Ramos (cell line): Measurements from ENCODE around the gene PPARGC1A.

Experiments used
- in situ Hi-C: fragments of 300-500 bp; cut with MboI; formaldehyde crosslinking; loops from one replicate; pipeline ENCODE4 v1.14.3; 2022; ENCODE audit warnings: low sequenced_read_pairs; ENCODE audit not compliant: unreplicated experiment

The PPARGC1A gene

DNA sequence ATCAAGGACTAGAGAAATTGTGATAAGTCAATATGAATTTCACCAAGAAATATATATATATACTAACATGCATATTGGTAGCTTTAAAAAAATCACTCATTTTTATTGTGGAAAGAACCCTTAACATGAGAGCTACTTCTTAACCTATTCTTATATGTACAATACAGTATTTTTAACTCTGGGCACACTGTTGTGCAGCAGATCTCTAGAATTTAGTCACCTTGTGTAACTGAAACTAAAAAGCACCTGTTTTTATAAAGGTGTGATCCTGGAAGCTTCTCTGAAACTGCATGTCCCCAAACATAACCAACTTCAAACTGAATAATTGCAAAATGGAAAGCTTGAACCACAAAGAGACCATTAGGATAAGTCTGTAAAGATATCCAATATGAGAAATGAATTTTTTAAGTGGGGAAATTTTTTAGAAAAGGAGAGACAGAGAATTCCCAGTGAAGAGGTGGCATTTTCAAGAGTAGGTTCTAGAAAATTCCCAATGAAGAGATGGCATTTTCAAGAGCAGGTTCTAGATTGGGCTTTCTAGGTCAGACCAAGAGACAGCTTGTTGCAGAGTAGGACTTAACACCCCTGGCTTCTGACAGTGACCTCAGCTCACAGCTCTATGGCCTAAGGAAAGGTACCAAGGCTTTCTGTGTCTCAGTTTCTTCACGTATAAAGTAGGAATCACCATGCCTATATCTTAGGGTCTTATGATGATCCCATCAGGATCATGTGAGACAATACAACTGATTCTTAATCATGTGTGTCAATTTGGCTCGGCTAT is 22.0 kb upstream of the PPARGC1A start:
- in situ Hi-C loops: no loop called here

DNA sequence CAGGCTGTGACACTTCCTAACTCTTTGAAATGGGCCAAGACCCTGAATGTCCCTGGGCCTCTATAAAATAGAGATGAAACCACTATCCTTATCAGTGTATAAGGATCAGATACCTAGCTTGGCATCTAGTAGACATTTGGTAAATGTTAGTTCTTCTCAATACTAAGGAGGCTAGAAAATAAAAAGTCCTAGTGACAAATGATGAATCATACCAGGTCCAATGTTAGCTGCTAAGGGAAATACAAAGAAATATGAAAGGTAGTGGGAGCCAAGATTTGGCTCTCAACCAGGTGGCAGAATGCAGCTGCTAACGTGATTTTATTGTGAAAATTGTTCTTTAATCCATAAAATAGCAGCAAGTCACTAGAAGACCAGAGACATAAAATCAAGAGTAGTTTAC is 19.8 kb upstream of the PPARGC1A start:
- in situ Hi-C loops: no loop called here

- in situ Hi-C loops: no loop called here
These were observed 17.0 kb upstream of the PPARGC1A start for GRCh38 chr4:23906839-23907238.

- in situ Hi-C loops: no loop called here
These were observed 14.8 kb upstream of the PPARGC1A start for GRCh38 chr4:23904639-23905071.

DNA sequence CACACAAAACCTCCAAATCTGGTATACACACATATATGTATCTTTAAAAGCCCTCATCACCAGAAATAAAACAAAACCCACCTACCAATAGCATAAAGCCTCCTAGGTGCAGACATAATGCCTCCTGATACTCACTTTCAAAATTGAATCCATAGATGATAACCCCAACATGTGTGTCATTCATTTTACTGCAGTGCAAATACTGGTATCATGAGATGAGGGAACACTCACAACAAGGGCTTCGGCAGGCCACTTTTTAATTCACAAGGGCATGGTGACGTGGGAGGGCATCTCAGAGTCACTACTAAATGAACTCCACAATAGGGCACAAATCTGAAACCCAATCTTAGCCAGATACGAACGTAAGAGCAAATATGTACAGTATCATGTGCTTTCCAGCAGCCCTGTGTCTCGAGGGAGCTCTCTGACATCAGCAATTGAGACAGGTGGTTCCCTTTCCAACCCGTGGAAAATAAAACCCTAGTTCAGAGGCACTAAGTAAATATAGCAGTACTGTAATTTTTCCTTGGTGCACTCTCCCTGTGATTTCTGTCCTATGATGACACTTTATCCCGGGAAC is 14.1 kb upstream of the PPARGC1A start:
- in situ Hi-C loops: no loop called here

- in situ Hi-C loops: no loop called here
These were observed 12.5 kb upstream of the PPARGC1A start for GRCh38 chr4:23902222-23902804.

GRCh38 chr4:23900636-23901035 is 10.8 kb upstream of the PPARGC1A start:
- in situ Hi-C loops: no loop called here

- in situ Hi-C loops: no loop called here
These were observed 9.7 kb upstream of the PPARGC1A start for GRCh38 chr4:23899565-23899964.

DNA sequence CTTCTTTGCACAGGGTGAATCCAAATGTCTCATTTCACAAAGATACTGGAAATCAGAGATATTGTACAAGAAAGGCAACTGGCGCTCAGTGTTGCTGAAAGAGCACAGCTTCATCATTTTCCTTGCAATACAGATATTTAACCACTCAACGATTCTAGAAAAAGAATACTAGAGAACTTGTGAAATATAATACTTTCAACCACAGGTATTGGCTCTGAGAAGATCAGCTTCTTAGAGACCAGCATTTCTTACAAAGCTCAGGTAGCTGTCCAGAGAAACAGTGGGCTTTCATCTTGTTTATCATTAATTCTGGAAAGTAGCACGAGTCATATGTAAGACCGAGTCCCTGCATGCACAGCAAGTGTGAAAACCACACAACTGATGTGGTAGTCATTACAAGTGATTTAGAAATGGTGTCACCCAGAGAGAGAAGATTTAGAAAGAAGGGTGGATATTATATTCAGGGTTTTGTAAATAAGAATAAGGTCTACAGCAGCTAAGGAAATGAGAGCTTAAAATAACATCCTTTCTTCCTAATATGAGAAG is 7.8 kb upstream of the PPARGC1A start:
- in situ Hi-C loops: no loop called here

DNA sequence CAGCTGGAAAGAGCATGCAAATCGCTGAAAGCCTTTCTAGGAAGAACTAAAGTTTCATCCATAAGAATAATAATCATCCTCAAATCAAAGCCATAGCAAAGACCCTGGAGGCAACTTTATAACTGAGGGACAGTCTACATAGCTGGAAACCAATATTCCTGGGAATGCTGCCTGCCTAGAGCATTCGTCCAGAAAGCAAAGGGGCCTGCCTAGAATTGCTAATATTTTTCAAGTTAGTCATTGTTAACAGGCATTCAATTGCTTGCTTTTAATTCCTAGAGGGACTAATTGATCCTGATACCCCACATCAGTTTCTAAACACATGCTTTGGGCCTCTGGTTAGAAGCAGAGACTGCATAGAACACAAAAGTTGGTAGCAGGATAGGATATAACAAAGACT is 4.2 kb upstream of the PPARGC1A start:
- in situ Hi-C loops: no loop called here

DNA sequence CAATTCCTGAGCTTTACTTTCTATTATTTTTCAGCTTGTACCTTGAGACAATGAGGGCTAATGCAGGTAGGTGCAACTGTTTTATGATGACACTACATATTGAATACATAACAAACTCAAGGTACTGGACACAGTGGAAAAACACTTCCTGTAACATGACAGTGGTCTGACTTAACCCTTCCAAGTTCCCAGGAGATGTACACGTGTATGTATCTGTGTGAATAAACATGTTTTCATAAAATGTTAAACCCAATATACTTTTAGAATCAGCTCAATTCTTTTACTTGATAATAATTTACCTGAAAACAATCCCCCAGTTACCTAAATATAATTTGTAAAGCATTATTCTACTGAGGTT is 1.2 kb upstream of the PPARGC1A start:
- in situ Hi-C loops: no loop called here

- in situ Hi-C loops: no loop called here
These were observed 669 bp upstream of the PPARGC1A start for GRCh38 chr4:23890369-23891063.

DNA sequence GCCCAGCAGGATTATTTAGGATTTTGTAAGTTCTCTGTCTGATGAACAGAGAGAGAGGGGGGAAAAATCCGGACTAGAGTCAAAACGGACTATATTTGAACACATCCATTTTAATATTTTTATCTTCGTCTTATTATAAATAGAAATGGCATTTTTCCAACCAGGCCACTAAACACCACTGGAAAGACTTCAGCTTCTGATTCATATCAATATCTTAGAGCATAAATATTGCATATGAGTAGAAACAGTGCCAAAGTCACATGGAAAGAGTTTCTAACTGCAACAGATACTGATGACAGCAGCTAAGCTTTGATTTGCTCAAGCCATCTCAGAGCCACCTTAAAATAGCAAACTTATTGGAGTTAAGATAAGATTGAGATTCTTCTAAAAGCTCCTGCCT is 456 bp downstream of the PPARGC1A start:
- in situ Hi-C loops: no loop called here

GRCh38 chr4:23888421-23889319 is 1.2 kb downstream of the PPARGC1A start:
- in situ Hi-C loops: no loop called here

DNA sequence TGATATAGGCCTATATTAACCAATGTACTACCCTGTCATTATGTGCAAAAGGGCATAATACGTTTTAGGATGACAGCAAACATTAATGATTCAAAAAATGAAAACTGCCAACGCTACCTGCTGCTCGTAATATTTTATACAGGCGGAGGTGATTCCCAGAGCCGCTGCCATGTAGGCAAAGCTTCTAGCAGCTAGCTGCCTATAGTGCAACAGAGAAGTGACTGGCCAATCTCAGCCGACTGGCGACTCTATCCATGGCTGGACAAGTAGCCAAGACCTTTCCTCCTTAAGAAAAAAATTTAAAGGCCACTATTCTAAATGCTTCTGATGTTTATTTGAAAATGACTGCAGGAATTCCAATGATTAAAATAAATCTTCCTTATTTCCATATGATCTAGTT is 1.9 kb downstream of the PPARGC1A start:
- in situ Hi-C loops: no loop called here

GRCh38 chr4:23887173-23887572 is 2.7 kb downstream of the PPARGC1A start:
- in situ Hi-C loops: no loop called here

DNA sequence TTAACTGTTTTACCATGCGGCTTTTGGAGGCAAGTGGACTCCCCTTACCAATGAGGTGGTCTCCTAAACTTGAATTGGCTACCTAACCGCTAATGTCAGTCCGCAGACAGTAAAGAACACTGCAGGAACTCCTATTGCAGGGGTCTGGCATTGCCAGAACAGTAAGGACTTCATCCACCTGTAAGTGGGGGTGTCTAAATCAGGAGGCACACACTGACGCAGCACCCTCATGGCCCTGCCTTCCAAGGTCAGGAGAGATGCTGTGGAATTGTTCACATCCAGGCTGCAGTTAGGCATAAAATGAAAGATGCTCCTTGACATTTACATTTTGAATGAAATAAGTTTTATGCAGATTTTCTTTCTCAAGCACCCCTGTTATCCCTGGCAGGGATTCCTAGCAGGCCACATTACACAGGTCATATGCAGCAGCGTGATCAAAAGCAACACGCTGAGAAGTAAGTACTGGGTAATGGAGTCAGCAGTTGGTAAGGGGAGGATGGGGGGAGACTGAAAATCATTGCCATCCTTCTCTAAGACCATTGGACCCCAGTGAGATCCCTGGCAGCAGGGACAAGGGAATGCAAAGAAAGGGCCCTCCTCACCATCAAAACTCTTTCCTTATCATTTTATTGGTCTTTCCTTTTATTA is 3.8 kb downstream of the PPARGC1A start:
- in situ Hi-C loops: no loop called here

GRCh38 chr4:23884741-23885140 is 5.1 kb downstream of the PPARGC1A start:
- in situ Hi-C loops: no loop called here

GRCh38 chr4:23884261-23884660 is 5.6 kb downstream of the PPARGC1A start:
- in situ Hi-C loops: no loop called here
